HL-60 (cell line): ENCODE measurements around the gene TRABD2B.

Source experiments
- DNase-seq, 2 experiments: peaks; one replicate each; pipeline ENCODE4 v3.0.0-alpha.2; 2010 to 2020; ENCODE audit warnings: low read depth in 1 of 2, low spot score in 1 of 2
- H3K27ac ChIP-seq: fragments of 250-450 bp; sonication (Bioruptor Pico); replicated peaks from 2 replicates; pipeline ENCODE4 v1.5.1; 2020; ENCODE audit warnings: mild to moderate bottlenecking, moderate library complexity
- H3K27me3 ChIP-seq: fragments of 250-450 bp; sonication (Bioruptor Pico); 2 replicates; pipeline ENCODE4 v1.5.1; 2021; ENCODE audit warnings: mild to moderate bottlenecking, moderate library complexity; ENCODE audit not compliant: insufficient read depth, poor library complexity, severe bottlenecking
- H3K4me3 ChIP-seq: replicated peaks from 2 replicates; pipeline ENCODE4 v1.5.1; 2011; ENCODE audit warnings: mild to moderate bottlenecking, control low read depth, low read length; ENCODE audit not compliant: insufficient read depth
- GABPA ChIP-seq: IDR thresholded peaks from 2 replicates; pipeline ENCODE4 v1.6.1; 2012; ENCODE audit warnings: low read depth
- POLR2AphosphoS5 ChIP-seq: IDR thresholded peaks from 2 replicates; pipeline ENCODE4 v1.6.1; 2012; ENCODE audit warnings: low read depth
- SPI1 ChIP-seq: IDR thresholded peaks from 2 replicates; pipeline ENCODE4 v1.6.1; 2012; ENCODE audit warnings: low read depth, mild to moderate bottlenecking, borderline replicate concordance
- TF ChIP-seq, protein P1 (sequence below): IDR thresholded peaks from 2 replicates; pipeline ENCODE4 v1.6.1; 2012; ENCODE audit warnings: low read depth; ENCODE audit not compliant: insufficient replicate concordance
- TF ChIP-seq, protein P2 (sequence below): IDR thresholded peaks from one replicate; pipeline ENCODE4 v1.5.1; 2011; ENCODE audit warnings: low read length, control low read depth, inconsistent platforms; ENCODE audit not compliant: insufficient read depth

Gene TRABD2B

DNA sequence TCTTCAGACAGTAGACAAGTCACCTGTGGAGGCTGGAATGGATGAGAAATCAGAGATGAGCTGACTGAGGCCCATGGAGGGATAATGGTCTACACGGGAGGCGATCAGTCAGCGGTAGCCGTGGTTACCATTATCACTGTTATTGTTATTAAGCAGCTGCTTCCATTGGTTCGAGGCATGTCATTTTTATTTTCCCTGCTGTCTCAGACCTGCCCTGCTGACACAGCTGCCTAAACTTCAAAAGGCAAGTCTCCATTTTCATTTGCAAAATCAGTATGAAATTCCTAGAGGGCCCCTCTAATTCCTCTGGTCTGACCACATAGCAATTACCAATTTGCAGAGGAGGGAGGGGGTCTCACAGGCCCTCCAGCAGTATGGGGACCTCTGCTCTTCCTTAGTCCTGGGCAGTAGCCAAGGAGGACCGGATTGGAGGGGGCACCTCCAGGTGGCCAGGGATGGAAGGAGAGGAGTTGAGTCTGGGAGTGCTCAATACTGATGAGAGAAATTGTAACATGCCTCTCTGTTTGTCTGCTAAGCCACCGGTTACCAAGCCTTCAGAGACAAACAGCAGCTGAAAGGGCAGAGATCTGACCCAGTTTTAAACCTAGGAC lies 184.2 kb downstream of the TRABD2B start:
- peaks cover 2% of the 10 kb centered on the region for H3K27me3 ChIP-seq
- no peak for DNase-seq
- TF ChIP-seq POLR2AphosphoS5, result no peak
- TF ChIP-seq, protein P1, sequence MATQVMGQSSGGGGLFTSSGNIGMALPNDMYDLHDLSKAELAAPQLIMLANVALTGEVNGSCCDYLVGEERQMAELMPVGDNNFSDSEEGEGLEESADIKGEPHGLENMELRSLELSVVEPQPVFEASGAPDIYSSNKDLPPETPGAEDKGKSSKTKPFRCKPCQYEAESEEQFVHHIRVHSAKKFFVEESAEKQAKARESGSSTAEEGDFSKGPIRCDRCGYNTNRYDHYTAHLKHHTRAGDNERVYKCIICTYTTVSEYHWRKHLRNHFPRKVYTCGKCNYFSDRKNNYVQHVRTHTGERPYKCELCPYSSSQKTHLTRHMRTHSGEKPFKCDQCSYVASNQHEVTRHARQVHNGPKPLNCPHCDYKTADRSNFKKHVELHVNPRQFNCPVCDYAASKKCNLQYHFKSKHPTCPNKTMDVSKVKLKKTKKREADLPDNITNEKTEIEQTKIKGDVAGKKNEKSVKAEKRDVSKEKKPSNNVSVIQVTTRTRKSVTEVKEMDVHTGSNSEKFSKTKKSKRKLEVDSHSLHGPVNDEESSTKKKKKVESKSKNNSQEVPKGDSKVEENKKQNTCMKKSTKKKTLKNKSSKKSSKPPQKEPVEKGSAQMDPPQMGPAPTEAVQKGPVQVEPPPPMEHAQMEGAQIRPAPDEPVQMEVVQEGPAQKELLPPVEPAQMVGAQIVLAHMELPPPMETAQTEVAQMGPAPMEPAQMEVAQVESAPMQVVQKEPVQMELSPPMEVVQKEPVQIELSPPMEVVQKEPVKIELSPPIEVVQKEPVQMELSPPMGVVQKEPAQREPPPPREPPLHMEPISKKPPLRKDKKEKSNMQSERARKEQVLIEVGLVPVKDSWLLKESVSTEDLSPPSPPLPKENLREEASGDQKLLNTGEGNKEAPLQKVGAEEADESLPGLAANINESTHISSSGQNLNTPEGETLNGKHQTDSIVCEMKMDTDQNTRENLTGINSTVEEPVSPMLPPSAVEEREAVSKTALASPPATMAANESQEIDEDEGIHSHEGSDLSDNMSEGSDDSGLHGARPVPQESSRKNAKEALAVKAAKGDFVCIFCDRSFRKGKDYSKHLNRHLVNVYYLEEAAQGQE, result no peak
- TF ChIP-seq GABPA, result no peak
- TF ChIP-seq, protein P2, sequence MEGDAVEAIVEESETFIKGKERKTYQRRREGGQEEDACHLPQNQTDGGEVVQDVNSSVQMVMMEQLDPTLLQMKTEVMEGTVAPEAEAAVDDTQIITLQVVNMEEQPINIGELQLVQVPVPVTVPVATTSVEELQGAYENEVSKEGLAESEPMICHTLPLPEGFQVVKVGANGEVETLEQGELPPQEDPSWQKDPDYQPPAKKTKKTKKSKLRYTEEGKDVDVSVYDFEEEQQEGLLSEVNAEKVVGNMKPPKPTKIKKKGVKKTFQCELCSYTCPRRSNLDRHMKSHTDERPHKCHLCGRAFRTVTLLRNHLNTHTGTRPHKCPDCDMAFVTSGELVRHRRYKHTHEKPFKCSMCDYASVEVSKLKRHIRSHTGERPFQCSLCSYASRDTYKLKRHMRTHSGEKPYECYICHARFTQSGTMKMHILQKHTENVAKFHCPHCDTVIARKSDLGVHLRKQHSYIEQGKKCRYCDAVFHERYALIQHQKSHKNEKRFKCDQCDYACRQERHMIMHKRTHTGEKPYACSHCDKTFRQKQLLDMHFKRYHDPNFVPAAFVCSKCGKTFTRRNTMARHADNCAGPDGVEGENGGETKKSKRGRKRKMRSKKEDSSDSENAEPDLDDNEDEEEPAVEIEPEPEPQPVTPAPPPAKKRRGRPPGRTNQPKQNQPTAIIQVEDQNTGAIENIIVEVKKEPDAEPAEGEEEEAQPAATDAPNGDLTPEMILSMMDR, result no peak
- TF ChIP-seq SPI1, result no peak

DNA sequence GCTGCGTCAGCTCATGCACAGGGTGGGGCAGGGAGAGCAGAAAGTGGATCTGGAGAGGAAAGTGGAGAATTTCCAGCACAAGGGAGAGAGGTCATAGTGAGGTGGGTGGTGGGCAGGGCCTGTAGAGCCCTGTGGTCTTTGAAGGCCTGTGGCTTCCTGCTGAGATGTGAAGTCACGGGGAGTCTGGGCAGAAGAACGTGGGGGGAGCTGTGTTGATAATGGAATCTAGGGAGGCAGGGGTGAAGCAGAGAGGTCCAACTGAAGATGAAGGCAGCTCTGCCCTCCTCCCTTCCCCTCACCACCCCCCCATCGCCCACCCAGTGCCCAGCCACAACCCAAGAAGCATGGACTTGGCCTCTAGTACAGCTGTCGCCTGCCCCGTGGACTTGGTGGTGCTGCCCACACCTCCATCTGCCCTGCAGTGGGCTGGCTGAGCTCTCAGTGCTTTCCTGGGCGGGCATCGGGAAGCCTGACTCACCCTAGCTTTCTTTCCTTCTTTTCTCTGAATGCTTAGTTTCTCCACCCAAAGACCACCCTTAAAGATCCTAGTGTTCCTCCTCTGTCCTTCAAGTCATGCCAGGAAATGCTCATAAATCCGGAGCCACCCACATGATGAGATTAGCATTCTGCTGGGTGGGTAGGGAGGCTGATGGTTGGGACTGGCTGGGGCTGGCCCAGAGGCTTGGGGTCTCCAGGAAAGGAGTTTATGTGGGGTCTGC lies 186.1 kb downstream of the TRABD2B start:
- Histone ChIP-seq H3K4me3 (no peak overlapping the region), H3K27me3 (peaks cover 2% of the 10 kb centered on the region), H3K27ac (no peak overlapping the region)
- no peak for DNase-seq
- TF ChIP-seq SPI1 (no peak), POLR2AphosphoS5 (no peak), GABPA (no peak)
- TF ChIP-seq, protein P2, result no peak
- TF ChIP-seq, protein P1, result no peak

More for the DNA sequence above, 184.2 kb downstream of the TRABD2B start:
- H3K27ac ChIP-seq, result no peak overlapping the region
- no peak overlapping the region for H3K4me3 ChIP-seq

DNA sequence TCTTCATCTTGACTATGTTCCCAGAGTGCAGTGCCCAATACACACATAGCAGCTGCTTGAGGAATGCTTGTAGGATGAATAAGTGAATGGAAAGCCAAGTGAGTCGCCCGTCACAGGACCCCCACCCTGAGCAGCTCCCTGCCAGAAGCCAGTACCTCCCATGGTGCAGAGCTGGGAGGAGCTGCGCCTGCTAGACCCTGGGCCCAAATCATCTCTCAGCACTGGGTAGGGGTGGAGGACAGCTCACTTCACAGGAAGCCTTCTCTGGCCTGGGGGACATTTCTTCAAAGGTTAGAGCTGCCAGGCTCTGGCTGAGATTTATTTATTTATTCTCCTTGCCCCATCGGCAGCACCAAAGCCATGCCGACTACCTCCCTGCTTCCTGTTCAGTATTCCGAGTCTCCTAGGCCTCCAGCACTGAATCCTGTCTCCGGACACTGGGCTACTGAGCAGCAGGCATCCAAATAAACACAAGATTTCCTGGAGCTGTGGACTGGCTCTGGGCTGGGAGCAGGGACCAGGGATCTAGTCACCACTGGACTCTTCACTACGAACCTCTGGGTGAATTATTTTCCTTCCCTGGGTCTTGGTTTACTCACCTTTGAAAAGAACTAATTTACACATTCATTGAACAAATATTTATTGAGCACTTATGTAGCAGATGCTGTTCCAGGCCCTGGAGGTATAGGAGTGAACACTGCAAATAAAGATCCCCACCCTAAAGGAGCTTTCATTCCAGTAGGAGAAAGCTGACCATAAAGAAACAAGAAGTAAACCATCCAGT lies 187.7 kb downstream of the TRABD2B start:
- H3K27me3 ChIP-seq, result peaks cover 2% of the 10 kb centered on the region
- H3K4me3 ChIP-seq, result no peak overlapping the region
- H3K27ac ChIP-seq, result no peak overlapping the region
- TF ChIP-seq GABPA (no peak), POLR2AphosphoS5 (no peak), SPI1 (no peak)
- TF ChIP-seq, protein P1, result no peak
- DNase-seq, result no peak
